HepG2 (cell line): ENCODE data around the gene RPP21. TPM values are rescaled to one million over a fixed set of nuclear protein-coding genes. Genes with fewer than 3 reads are reported as not detected.
A peak's percentile ranks its signal among the peaks of the same experiment; 100 is the strongest.

Experiments used
- ARNTL ChIP-seq: sonication (generic); formaldehyde crosslinking; IDR thresholded peaks from 2 replicates; pipeline ENCODE4 v1.4.0; 2020; ENCODE audit warnings: mild to moderate bottlenecking, missing genetic modification reagents
- CHCHD3 ChIP-seq: sonication (generic); formaldehyde crosslinking; IDR thresholded peaks from 2 replicates; pipeline ENCODE4 v1.8.0; 2022; ENCODE audit warnings: mild to moderate bottlenecking, missing genetic modification reagents, moderate library complexity
- ERF ChIP-seq: IDR thresholded peaks from 2 replicates; pipeline ENCODE4 v1.6.1; 2018; ENCODE audit warnings: missing biosample characterization, missing genetic modification reagents
- IKZF4 ChIP-seq: sonication (generic); formaldehyde crosslinking; IDR thresholded peaks from 2 replicates; pipeline ENCODE4 v1.5.1; 2020; ENCODE audit warnings: borderline replicate concordance, mild to moderate bottlenecking, low read depth, missing genetic modification reagents; ENCODE audit errors: not compliant biosample characterization
- KMT2A ChIP-seq: sonication (generic); formaldehyde crosslinking; IDR thresholded peaks from 2 replicates; pipeline ENCODE4 v1.4.0; 2020; ENCODE audit warnings: missing genetic modification reagents
- MAFF ChIP-seq: IDR thresholded peaks from 2 replicates; pipeline ENCODE4 v1.6.1; 2011; ENCODE audit warnings: low read depth, low read length, improper control_type of control experiment
- NFKB2 ChIP-seq: sonication (generic); formaldehyde crosslinking; IDR thresholded peaks from 2 replicates; pipeline ENCODE4 v1.4.0; 2020; ENCODE audit warnings: missing genetic modification reagents, borderline replicate concordance
- PHB2 ChIP-seq: fragments of 450-650 bp; IDR thresholded peaks from 2 replicates; pipeline ENCODE4 v1.6.1; 2018; ENCODE audit not compliant: partially characterized antibody
- PRPF4 ChIP-seq: fragments of 200-400 bp; formaldehyde crosslinking; IDR thresholded peaks from 2 replicates; pipeline ENCODE4 v1.6.1; 2016; ENCODE audit warnings: low read length, low read depth; ENCODE audit not compliant: poor library complexity, severe bottlenecking
- RBM39 ChIP-seq: fragments of 200-400 bp; formaldehyde crosslinking; IDR thresholded peaks from one replicate; pipeline ENCODE4 v1.6.1; 2018; ENCODE audit warnings: antibody characterized with exemption, mild to moderate bottlenecking, low read depth, low read length; ENCODE audit not compliant: poor library complexity, severe bottlenecking
- RFXANK ChIP-seq: IDR thresholded peaks from 2 replicates; pipeline ENCODE4 v1.6.1; 2016
- SUZ12 ChIP-seq: fragments of 150-350 bp; IDR thresholded peaks from 2 replicates; pipeline ENCODE4 v1.6.1; 2014; ENCODE audit warnings: low read depth, low read length
- TBP ChIP-seq: sonication (generic); formaldehyde crosslinking; IDR thresholded peaks from 2 replicates; pipeline ENCODE4 v1.5.0; 2020; ENCODE audit warnings: missing genetic modification reagents
- TBX2 ChIP-seq: sonication (generic); formaldehyde crosslinking; IDR thresholded peaks from 2 replicates; pipeline ENCODE4 v1.5.0; 2020; ENCODE audit warnings: missing genetic modification reagents, mild to moderate bottlenecking, borderline replicate concordance
- XRCC5 ChIP-seq: fragments of 200-400 bp; formaldehyde crosslinking; optimal IDR thresholded peaks from 2 replicates; pipeline ENCODE3; 2017; ENCODE audit warnings: mild to moderate bottlenecking, low read length
- ZFP36L1 ChIP-seq: sonication (generic); formaldehyde crosslinking; IDR thresholded peaks from 2 replicates; pipeline ENCODE4 v1.8.0; 2022; ENCODE audit warnings: mild to moderate bottlenecking, missing genetic modification reagents, moderate library complexity
- ZNF629 ChIP-seq: sonication (generic); formaldehyde crosslinking; conservative IDR thresholded peaks from 2 replicates; pipeline ENCODE4 v1.5.0; 2020; ENCODE audit warnings: missing genetic modification reagents
- ZNF660 ChIP-seq: sonication (generic); formaldehyde crosslinking; IDR thresholded peaks from 2 replicates; pipeline ENCODE4 v1.5.1; 2020; ENCODE audit warnings: mild to moderate bottlenecking, low read depth, missing genetic modification reagents, borderline replicate concordance
- ZNF850 ChIP-seq: sonication (generic); formaldehyde crosslinking; conservative IDR thresholded peaks from 2 replicates; pipeline ENCODE4 v1.9.0; 2021; ENCODE audit warnings: mild to moderate bottlenecking, missing genetic modification reagents
- polyA plus RNA-seq, 8 experiments: library from polyadenylated mRNA; depleted of rRNA in 3 of 8; stranded (reverse) in 7 of 8; unstranded in 1 of 8; fragments of >200 nt; fragmentation: Illumina TruSeq in 4 of 8; extraction: Trizol in 4 of 8; gene quantifications; 2 replicates each; pipeline versions ENCODE4 v1.2.1 to v1.2.3, GENCODE V29; 2011 to 2016; ENCODE audit warnings: low read depth in 4 of 8, missing spikeins in 1 of 8, mixed read lengths in 1 of 8; ENCODE audit not compliant: insufficient read depth in 1 of 8
- total RNA-seq, 5 experiments: library from RNA; depleted of rRNA; stranded (reverse); fragments of >200 nt; fragmentation: Illumina TruSeq; extraction: Trizol; gene quantifications; 2 replicates each; pipeline ENCODE4 v1.2.3, GENCODE V29; 2016; ENCODE audit warnings: low read depth in 1 of 5
- TF ChIP-seq, protein P1 (sequence below): sonication (generic); formaldehyde crosslinking; IDR thresholded peaks from 2 replicates; pipeline ENCODE4 v1.4.0; 2020; ENCODE audit warnings: missing genetic modification reagents, mild to moderate bottlenecking, borderline replicate concordance
- TF ChIP-seq, protein P2 (sequence below): sonication (generic); formaldehyde crosslinking; IDR thresholded peaks from 2 replicates; pipeline ENCODE4 v1.4.0; 2020; ENCODE audit warnings: mild to moderate bottlenecking, low read depth, missing genetic modification reagents
- TF ChIP-seq, protein P3 (sequence below): sonication (generic); formaldehyde crosslinking; IDR thresholded peaks from 2 replicates; pipeline ENCODE4 v1.8.1; 2023; ENCODE audit warnings: mild to moderate bottlenecking, missing genetic modification reagents
- TF ChIP-seq, protein P4 (sequence below): sonication (generic); formaldehyde crosslinking; conservative IDR thresholded peaks from 2 replicates; pipeline ENCODE4 v1.4.0; 2020; ENCODE audit warnings: missing genetic modification reagents

RPP21 gene
- total and polyA plus RNA-seq, 2 of the 13 experiments (the other 11 are each of a cell fraction or from before 2014, with no cell fraction given): 53.1 to 72.3 TPM

DNA sequence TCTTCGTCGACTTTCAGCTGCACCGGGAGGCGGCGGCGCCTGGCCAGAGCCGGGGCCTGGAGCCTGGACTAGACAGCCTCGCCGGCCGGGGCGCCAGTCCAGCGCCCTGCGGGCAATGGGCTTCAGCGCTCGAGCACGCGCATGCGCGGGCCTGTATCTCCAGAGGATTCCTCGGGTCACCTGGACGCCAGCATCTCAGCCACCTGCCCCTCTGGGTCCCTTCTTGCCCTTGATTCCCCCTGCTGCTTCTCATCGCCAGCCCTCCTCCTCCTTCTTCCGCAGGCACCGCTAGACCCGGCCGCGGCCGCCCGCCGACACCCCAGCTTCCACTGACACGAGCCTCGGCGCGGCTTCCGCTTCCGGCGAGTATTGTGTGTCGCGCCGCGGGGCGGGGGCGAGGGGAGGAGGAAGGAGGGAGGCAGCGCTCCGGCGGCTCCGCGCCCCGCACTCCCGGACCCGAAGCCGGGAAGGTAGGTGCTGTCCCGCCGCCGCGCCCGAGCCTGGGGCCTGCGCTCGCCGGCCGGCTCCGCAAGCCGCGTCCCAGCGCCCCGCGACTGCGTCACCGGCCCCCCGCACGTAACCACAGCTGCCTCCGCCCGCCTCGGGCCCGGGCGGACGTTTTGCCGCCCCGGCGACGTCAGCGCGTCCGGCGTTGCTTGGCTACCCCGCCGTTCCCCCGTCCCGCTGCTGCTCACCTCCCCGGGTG is 18.3 kb upstream of the RPP21 start, which contains the start of gene TRIM39 (continued):
- TF ChIP-seq, protein P1, sequence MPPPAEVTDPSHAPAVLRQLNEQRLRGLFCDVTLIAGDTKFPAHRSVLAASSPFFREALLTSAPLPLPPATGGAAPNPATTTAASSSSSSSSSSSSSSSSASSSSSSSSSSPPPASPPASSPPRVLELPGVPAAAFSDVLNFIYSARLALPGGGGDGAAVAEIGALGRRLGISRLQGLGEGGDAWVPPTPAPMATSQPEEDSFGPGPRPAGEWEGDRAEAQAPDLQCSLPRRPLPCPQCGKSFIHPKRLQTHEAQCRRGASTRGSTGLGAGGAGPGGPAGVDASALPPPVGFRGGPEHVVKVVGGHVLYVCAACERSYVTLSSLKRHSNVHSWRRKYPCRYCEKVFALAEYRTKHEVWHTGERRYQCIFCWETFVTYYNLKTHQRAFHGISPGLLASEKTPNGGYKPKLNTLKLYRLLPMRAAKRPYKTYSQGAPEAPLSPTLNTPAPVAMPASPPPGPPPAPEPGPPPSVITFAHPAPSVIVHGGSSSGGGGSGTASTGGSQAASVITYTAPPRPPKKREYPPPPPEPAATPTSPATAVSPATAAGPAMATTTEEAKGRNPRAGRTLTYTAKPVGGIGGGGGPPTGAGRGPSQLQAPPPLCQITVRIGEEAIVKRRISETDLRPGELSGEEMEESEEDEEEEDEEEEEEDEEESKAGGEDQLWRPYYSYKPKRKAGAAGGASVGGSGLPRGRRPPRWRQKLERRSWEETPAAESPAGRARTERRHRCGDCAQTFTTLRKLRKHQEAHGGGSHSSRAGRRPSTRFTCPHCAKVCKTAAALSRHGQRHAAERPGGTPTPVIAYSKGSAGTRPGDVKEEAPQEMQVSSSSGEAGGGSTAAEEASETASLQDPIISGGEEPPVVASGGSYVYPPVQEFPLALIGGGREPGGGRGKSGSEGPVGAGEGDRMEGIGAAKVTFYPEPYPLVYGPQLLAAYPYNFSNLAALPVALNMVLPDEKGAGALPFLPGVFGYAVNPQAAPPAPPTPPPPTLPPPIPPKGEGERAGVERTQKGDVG (CRISPR knock-in tag): peak; percentile 20; the same call in 1 of the 2 replicates
- TF ChIP-seq ZNF629 (CRISPR knock-in tag) (no peak), TBX2 (CRISPR knock-in tag) (peak; percentile 8; the same call in 1 of the 2 replicates), KMT2A (CRISPR knock-in tag) (no peak), PRPF4 (no peak), MAFF (no peak), ZFP36L1 (CRISPR knock-in tag) (no peak), RFXANK (CRISPR knock-in tag) (no peak), ZNF660 (no peak), SUZ12 (no peak), ERF (CRISPR knock-in tag) (peak; percentile 47), RBM39 (no peak), XRCC5 (peak; percentile 59), NFKB2 (CRISPR knock-in tag) (no peak), CHCHD3 (CRISPR knock-in tag) (peak; percentile 65; the same call in 1 of the 2 replicates), ARNTL (CRISPR knock-in tag) (0 out of 2 replicates have a peak, but pooled peaks have one; percentile 44), ZNF850 (CRISPR knock-in tag) (no peak), PHB2 (no peak), TBP (CRISPR knock-in tag) (peak; percentile 21; the same call in 1 of the 2 replicates), IKZF4 (CRISPR knock-in tag) (peak; percentile 91)
- TF ChIP-seq, protein P2, sequence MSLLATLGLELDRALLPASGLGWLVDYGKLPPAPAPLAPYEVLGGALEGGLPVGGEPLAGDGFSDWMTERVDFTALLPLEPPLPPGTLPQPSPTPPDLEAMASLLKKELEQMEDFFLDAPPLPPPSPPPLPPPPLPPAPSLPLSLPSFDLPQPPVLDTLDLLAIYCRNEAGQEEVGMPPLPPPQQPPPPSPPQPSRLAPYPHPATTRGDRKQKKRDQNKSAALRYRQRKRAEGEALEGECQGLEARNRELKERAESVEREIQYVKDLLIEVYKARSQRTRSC (CRISPR knock-in tag): no peak; the same call in 1 of the 2 replicates
- TF ChIP-seq, protein P3, sequence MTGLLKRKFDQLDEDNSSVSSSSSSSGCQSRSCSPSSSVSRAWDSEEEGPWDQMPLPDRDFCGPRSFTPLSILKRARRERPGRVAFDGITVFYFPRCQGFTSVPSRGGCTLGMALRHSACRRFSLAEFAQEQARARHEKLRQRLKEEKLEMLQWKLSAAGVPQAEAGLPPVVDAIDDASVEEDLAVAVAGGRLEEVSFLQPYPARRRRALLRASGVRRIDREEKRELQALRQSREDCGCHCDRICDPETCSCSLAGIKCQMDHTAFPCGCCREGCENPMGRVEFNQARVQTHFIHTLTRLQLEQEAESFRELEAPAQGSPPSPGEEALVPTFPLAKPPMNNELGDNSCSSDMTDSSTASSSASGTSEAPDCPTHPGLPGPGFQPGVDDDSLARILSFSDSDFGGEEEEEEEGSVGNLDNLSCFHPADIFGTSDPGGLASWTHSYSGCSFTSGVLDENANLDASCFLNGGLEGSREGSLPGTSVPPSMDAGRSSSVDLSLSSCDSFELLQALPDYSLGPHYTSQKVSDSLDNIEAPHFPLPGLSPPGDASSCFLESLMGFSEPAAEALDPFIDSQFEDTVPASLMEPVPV (CRISPR knock-in tag): no peak; the same call in 1 of the 2 replicates
- TF ChIP-seq, protein P4, sequence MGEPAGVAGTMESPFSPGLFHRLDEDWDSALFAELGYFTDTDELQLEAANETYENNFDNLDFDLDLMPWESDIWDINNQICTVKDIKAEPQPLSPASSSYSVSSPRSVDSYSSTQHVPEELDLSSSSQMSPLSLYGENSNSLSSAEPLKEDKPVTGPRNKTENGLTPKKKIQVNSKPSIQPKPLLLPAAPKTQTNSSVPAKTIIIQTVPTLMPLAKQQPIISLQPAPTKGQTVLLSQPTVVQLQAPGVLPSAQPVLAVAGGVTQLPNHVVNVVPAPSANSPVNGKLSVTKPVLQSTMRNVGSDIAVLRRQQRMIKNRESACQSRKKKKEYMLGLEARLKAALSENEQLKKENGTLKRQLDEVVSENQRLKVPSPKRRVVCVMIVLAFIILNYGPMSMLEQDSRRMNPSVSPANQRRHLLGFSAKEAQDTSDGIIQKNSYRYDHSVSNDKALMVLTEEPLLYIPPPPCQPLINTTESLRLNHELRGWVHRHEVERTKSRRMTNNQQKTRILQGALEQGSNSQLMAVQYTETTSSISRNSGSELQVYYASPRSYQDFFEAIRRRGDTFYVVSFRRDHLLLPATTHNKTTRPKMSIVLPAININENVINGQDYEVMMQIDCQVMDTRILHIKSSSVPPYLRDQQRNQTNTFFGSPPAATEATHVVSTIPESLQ: no peak
